ENCODE results near the gene SGPL1.

The SGPL1 gene

DNA sequence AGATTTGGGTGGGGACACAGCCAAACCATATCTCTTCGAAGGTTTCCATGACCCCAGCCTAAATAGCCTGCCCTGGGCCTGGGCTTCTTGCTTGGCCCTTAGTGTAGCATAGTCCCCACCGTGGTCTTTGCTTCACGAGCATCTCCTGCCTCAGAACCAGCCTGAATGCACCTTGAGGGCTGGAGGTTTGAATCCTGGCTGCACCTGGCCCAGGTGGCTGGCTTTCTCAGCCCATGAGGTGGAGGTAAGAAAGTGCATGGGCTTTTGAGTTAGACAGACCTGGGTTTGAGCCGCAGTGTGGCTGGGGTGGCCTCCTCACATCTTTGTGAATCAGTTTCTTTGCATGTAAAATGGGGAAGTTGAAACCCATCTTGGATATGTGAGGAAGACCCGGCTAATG, 96.8 kb downstream of the SGPL1 start:
- DNase-seq (ENCODE audit: low read depth): no peak
- H3K4me3 ChIP-seq (ENCODE audit: low read depth, low read length): no peak overlapping the region
- TF ChIP-seq, protein P1, sequence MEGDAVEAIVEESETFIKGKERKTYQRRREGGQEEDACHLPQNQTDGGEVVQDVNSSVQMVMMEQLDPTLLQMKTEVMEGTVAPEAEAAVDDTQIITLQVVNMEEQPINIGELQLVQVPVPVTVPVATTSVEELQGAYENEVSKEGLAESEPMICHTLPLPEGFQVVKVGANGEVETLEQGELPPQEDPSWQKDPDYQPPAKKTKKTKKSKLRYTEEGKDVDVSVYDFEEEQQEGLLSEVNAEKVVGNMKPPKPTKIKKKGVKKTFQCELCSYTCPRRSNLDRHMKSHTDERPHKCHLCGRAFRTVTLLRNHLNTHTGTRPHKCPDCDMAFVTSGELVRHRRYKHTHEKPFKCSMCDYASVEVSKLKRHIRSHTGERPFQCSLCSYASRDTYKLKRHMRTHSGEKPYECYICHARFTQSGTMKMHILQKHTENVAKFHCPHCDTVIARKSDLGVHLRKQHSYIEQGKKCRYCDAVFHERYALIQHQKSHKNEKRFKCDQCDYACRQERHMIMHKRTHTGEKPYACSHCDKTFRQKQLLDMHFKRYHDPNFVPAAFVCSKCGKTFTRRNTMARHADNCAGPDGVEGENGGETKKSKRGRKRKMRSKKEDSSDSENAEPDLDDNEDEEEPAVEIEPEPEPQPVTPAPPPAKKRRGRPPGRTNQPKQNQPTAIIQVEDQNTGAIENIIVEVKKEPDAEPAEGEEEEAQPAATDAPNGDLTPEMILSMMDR (IDR thresholded peaks at IDR 0.05; ENCODE audit: insufficient read depth, low read depth, low read length, missing control alignments): no peak

DNA sequence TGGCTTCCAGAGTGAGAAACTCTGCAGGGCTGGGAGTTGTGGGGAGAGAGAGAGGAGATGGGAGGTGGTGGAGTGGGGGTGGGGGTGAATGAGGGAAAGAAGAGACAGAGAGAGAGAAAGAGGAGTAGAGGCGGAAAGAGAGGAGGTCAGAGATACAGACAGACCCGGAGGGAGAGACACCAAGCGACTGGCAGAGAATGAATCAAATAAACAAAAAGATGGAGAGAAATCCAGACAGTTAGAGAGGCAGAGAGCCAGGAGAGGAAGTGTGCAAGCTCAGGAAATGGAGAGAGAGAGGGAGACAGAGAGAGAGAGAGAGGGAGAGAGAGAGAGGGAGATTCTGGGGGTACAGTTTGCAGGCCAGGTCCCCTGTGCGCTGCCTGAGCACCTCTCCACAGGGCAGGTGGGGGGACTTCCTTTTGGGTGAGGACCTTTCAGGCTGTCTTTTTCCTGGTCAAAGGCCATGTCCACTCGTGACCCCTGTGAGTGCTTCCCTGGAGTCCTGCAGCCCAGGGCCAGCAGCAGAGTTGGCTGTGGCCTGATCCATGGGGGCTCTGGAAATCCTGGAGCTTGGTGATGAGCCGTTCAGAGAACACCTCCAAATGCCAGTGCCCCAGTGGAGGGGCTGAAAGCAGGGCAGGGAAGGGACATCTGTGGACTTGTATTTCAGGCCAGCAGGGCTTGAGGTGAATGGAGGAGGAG, 97.6 kb downstream of the SGPL1 start:
- TF ChIP-seq, protein P1 (IDR thresholded peaks at IDR 0.05; ENCODE audit: insufficient read depth, low read depth, low read length, missing control alignments): no peak
- no peak for DNase-seq (ENCODE audit: low read depth)
- no peak overlapping the region for H3K4me3 ChIP-seq (ENCODE audit: low read depth, low read length)

DNA sequence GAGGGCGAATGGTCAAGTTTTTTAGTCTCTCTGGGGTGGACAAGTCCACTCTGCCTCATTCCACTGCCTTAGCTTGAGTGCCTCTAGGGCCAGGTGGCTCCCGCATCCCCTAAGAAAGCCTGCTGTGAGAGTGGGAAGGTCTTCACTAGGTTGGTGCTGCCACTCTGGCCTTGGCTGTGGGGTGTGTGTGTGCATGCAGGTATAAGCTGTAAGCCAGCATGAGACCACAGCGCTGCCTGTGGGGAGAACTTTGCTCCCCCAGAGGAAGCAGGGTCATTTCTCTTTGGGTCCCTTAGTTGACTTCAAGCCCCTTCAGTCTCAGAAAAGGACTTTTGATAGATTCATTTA, 98.1 kb downstream of the SGPL1 start:
- no peak for DNase-seq (ENCODE audit: low read depth)
- H3K4me3 ChIP-seq (ENCODE audit: low read depth, low read length): no peak overlapping the region
- TF ChIP-seq, protein P1 (IDR thresholded peaks at IDR 0.05; ENCODE audit: insufficient read depth, low read depth, low read length, missing control alignments): no peak

DNA sequence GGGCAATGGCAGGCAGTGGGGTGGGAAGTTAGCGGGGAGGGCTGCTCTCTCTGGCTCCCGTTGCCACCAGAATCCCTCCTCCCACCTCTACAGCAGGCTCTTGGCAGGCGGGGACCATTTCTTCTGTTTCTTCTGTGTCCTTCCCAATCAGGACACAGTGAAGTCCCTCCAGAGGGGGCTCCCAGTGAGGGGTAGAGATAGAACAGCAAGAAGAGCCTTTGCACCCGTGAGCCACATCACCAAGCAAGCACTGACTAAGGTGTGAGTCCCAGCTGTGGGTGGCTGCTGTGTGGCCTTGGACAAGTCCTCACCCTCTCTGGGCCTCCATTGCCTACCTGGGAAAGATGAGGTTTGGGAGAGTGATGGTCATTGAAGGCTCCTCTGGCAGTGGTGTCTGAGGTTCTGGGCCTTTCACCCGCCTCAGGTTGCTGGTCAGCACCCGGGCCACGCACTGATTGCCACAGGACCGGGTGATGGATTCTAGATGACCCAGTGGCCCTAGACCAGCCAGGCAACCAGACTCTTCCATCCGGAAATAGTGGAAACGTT, 98.6 kb downstream of the SGPL1 start:
- H3K4me3 ChIP-seq (ENCODE audit: low read depth, low read length): no peak overlapping the region
- TF ChIP-seq, protein P1 (IDR thresholded peaks at IDR 0.05; ENCODE audit: insufficient read depth, low read depth, low read length, missing control alignments): no peak
- DNase-seq (ENCODE audit: low read depth): no peak

DNA sequence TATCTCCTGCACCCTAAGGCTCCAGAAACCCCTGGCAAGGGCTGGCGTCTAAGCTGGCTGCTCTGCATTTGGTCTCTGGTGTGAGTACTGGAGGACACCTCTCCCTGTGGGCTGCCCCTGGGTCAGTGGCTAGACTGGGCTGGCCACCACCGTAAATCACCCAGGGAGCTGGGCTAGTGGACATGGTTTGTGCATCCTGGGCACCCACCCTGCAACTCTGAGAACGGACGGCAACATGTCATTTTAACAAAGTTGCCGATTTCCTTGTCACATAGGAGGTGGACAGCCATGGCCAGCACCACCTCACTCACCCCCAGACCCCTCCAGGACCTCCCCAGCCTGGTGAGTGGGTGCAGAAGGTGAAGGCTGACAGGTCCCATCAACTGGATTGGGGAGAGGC, 99.5 kb downstream of the SGPL1 start:
- DNase-seq (ENCODE audit: low read depth): no peak
- TF ChIP-seq, protein P1 (IDR thresholded peaks at IDR 0.05; ENCODE audit: insufficient read depth, low read depth, low read length, missing control alignments): no peak

DNA sequence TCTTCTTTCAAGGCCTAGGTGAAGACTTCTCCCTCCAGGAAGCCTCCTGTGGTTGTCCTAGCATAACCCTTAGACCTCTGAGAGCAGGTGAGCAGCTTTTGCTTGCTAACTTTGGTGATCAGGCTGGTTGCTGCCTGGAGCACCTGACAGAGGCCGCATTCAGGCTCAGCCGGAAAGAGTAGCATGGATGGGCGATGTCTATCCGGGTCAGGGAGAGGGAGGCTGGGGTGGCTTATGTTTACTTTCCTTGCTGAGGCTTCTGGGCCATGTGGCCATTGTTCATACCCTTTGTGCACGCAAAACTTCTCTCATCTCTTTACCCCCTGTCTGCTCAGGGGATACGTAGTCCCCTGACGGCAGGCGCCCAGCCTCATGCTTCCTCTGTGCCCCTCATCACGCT, 100.1 kb downstream of the SGPL1 start:
- DNase-seq (ENCODE audit: low read depth): no peak
- no peak overlapping the region for H3K4me3 ChIP-seq (ENCODE audit: low read depth, low read length)
- TF ChIP-seq, protein P1 (IDR thresholded peaks at IDR 0.05; ENCODE audit: insufficient read depth, low read depth, low read length, missing control alignments): no peak

More for the DNA sequence above, 99.5 kb downstream of the SGPL1 start:
- H3K4me3 ChIP-seq (ENCODE audit: low read depth, low read length): no peak overlapping the region

DNA sequence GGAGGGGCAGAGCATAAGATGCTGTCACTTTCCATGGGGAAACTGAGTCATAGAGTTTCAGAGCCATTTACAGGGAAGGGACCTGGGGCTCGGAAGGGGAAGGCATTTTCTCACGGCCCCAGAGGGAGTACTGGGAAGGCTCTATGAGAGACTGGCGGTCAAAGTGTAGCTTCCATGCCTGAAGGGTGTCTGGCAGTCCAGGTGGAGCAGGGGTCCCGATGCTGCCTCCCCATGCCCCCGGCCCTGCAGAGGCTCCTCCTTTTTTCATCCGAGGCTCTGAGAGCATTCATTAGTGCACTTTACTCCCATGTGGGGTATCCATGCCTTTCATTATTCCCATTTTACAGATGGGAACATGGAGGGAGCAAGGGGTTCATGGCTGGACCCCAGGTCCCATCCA, 100.5 kb downstream of the SGPL1 start:
- no peak for DNase-seq (ENCODE audit: low read depth)
- no peak overlapping the region for H3K4me3 ChIP-seq (ENCODE audit: low read depth, low read length)
- TF ChIP-seq, protein P1 (IDR thresholded peaks at IDR 0.05; ENCODE audit: insufficient read depth, low read depth, low read length, missing control alignments): no peak
